GM18520 (cell line): ENCODE data around the gene TNFAIP8.

ENCODE experiments used
- ATAC-seq: cut with Tn5 transposase; IDR thresholded peaks from one replicate; pipeline ENCODE4 v1.9.1; 2021; ENCODE audit not compliant: unreplicated experiment

Gene TNFAIP8

GRCh38 chr5:119328753-119329602 lies 26.8 kb upstream of the TNFAIP8 start:
- no peak for ATAC-seq

GRCh38 chr5:119329666-119330065 lies 26.2 kb upstream of the TNFAIP8 start:
- no peak for ATAC-seq

GRCh38 chr5:119330367-119331183 lies 25.2 kb upstream of the TNFAIP8 start:
- ATAC-seq, result no peak

GRCh38 chr5:119331566-119332095 lies 24.2 kb upstream of the TNFAIP8 start:
- no peak for ATAC-seq

GRCh38 chr5:119332208-119332607 lies 23.6 kb upstream of the TNFAIP8 start:
- ATAC-seq, result no peak

- ATAC-seq, result peak; percentile 15
Measured at GRCh38 chr5:119332978-119333401, 22.8 kb upstream of the TNFAIP8 start.

GRCh38 chr5:119333421-119333851 lies 22.4 kb upstream of the TNFAIP8 start:
- peak; percentile 30 for ATAC-seq

- ATAC-seq, result no peak
Measured at GRCh38 chr5:119335261-119335677, 20.6 kb upstream of the TNFAIP8 start.

- ATAC-seq, result no peak
Measured at GRCh38 chr5:119336262-119336661, 19.6 kb upstream of the TNFAIP8 start.

GRCh38 chr5:119336845-119337580 lies 18.8 kb upstream of the TNFAIP8 start:
- ATAC-seq, result no peak

- ATAC-seq, result no peak
Measured at GRCh38 chr5:119338326-119338946, 17.4 kb upstream of the TNFAIP8 start.

GRCh38 chr5:119339344-119339743 lies 16.5 kb upstream of the TNFAIP8 start:
- ATAC-seq, result no peak

- ATAC-seq, result no peak
Measured at GRCh38 chr5:119339965-119340364, 15.9 kb upstream of the TNFAIP8 start.

GRCh38 chr5:119340597-119341218 lies 15.1 kb upstream of the TNFAIP8 start:
- peak; percentile 43 for ATAC-seq

- ATAC-seq, result peak; percentile 32
Measured at GRCh38 chr5:119341452-119342349, 14.1 kb upstream of the TNFAIP8 start.

- ATAC-seq, result no peak
Measured at GRCh38 chr5:119342406-119342805, 13.4 kb upstream of the TNFAIP8 start.

- ATAC-seq, result no peak
Measured at GRCh38 chr5:119343052-119343451, 12.8 kb upstream of the TNFAIP8 start.

- peak; percentile 14 for ATAC-seq
Measured at GRCh38 chr5:119343766-119344165, 12.1 kb upstream of the TNFAIP8 start.

- ATAC-seq, result no peak
Measured at GRCh38 chr5:119344231-119344630, 11.6 kb upstream of the TNFAIP8 start.
